Natural killer cell (primary cell): ENCODE data around the gene COL19A1. TPM values are rescaled to one million over a fixed set of nuclear protein-coding genes. Genes with fewer than 3 reads are reported as not detected.

Experiments
- ATAC-seq, 3 donors: fragments of 150-1000 bp in 2 of 3; fragments of 200-7000 bp in 1 of 3; cut with Tn5 transposase; 1 replicate in 1 of 3; 2 replicates in 2 of 3; pipeline ENCODE4 v1.10.0; 2021; ENCODE audit warnings: mild to moderate bottlenecking in 2 of 3, moderate library complexity in 2 of 3
- DNase-seq, 2 donors: peaks; one replicate each; pipeline versions ENCODE4 v3.0.0 to v3.0.0-alpha.2; 2013 to 2021; ENCODE audit warnings: mixed read lengths in 1 of 2
- H3K27ac ChIP-seq: one replicate; pipeline ENCODE4 v1.5.1; 2013; ENCODE audit warnings: mild to moderate bottlenecking, low read length
- H3K27me3 ChIP-seq: one replicate; pipeline ENCODE4 v1.6.1; 2013; ENCODE audit warnings: low read length; ENCODE audit not compliant: control insufficient read depth, insufficient read depth
- H3K36me3 ChIP-seq: one replicate; pipeline ENCODE4 v1.6.1; 2013; ENCODE audit warnings: low read length; ENCODE audit not compliant: control insufficient read depth, insufficient read depth
- H3K4me1 ChIP-seq: one replicate; pipeline ENCODE4 v1.6.1; 2013; ENCODE audit warnings: low read length; ENCODE audit not compliant: control insufficient read depth, insufficient read depth
- H3K4me3 ChIP-seq: one replicate; pipeline ENCODE4 v1.5.1; 2013; ENCODE audit warnings: low read length
- H3K9me3 ChIP-seq: one replicate; pipeline ENCODE4 v1.6.1; 2013; ENCODE audit warnings: low read length; ENCODE audit not compliant: control insufficient read depth, insufficient read depth
- H3K27ac Mint-ChIP-seq, 2 donors: one replicate each; pipeline ENCODE4 v1.8.0; 2022; ENCODE audit warnings: mild to moderate bottlenecking in 2 of 2, mixed read lengths in 2 of 2, moderate library complexity in 1 of 2
- H3K27me3 Mint-ChIP-seq, 2 donors: one replicate each; pipeline ENCODE4 v1.8.0; 2022; ENCODE audit warnings: low read depth in 2 of 2, mixed read lengths in 2 of 2
- H3K36me3 Mint-ChIP-seq: one replicate; pipeline ENCODE4 v1.8.0; 2022; ENCODE audit warnings: mixed read lengths
- H3K4me1 Mint-ChIP-seq, 2 donors: one replicate each; pipeline ENCODE4 v1.8.0; 2022; ENCODE audit warnings: mixed read lengths in 2 of 2
- H3K4me3 Mint-ChIP-seq: one replicate; pipeline ENCODE4 v1.8.0; 2022; ENCODE audit warnings: mild to moderate bottlenecking, moderate library complexity, mixed read lengths
- H3K9me3 Mint-ChIP-seq, 2 donors: one replicate each; pipeline ENCODE4 v1.8.0; 2022; ENCODE audit warnings: mixed read lengths in 2 of 2
- WGBS: methylation state at CpG from one replicate; pipeline ENCODE4 v1.1.7; 2013; ENCODE audit warnings: missing lambda C conversion rate; ENCODE audit not compliant: insufficient coverage; 5-methylcytosine and 5-hydroxymethylcytosine counted together
- intact Hi-C: fragments of 100-400 bp; cut with micrococcal nuclease; formaldehyde crosslinking; loops from one replicate; pipeline ENCODE4 v1.14.2; 2022
- total RNA-seq, 4 donors: library from RNA; stranded (reverse); fragments of 120-200 nt in 1 of 4; gene quantifications; one replicate each; pipeline versions ENCODE4 v1.2.3 to v1.2.4, GENCODE V29; 2013 to 2022
- TF ChIP-seq, protein P1 (sequence below): fragments of 200-600 bp; IDR thresholded peaks from one replicate; pipeline ENCODE4 v1.8.0; 2022; ENCODE audit warnings: antibody characterized with exemption

The COL19A1 gene
- total RNA-seq, 3 donors from 2014 or later (not counting 1 experiment from before 2014, with no cell fraction given), result 0.07 to 0.33 (median 0.18) TPM

DNA sequence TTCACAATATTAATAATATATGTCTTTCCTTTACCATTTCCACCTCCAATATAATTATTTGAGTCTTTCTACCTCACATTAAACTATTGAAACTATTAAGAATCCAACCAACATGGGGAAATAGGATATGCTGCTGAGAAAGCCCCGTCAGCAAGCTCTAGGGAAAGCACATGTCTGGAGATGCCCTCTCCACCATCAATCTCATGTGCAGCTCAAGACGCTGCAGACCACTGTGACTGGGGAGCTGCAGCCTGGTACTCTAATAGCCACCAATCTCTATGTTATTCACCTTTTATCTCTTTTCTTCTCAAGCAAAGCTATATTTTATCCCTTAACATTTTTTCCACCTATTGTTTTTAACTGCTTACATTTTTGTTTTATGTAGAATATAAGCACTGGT is 386.2 kb downstream of the COL19A1 start:
- Histone ChIP-seq H3K9me3 (no peaks in the 10 kb centered on the region), H3K4me3 (no peak overlapping the region), H3K27me3 (no peaks in the 10 kb centered on the region), H3K36me3 (no peaks in the 10 kb centered on the region), H3K4me1 (no peaks in the 10 kb centered on the region), H3K27ac (no peak overlapping the region)
- Mint-ChIP-seq H3K4me1 (no peaks in the 10 kb centered on the region), H3K9me3 (no peaks in the 10 kb centered on the region), H3K27me3 (no peaks in the 10 kb centered on the region), H3K4me3 (no peak overlapping the region), H3K27ac (no peak overlapping the region), H3K36me3 (no peaks in the 10 kb centered on the region)
- DNase-seq (no peak), ATAC-seq (no peak)
- intact Hi-C loops, result no loop called here
- TF ChIP-seq, protein P1, sequence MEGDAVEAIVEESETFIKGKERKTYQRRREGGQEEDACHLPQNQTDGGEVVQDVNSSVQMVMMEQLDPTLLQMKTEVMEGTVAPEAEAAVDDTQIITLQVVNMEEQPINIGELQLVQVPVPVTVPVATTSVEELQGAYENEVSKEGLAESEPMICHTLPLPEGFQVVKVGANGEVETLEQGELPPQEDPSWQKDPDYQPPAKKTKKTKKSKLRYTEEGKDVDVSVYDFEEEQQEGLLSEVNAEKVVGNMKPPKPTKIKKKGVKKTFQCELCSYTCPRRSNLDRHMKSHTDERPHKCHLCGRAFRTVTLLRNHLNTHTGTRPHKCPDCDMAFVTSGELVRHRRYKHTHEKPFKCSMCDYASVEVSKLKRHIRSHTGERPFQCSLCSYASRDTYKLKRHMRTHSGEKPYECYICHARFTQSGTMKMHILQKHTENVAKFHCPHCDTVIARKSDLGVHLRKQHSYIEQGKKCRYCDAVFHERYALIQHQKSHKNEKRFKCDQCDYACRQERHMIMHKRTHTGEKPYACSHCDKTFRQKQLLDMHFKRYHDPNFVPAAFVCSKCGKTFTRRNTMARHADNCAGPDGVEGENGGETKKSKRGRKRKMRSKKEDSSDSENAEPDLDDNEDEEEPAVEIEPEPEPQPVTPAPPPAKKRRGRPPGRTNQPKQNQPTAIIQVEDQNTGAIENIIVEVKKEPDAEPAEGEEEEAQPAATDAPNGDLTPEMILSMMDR, result no peak
- 82% methylated on average over 2 of the region's 2 CpGs for WGBS

DNA sequence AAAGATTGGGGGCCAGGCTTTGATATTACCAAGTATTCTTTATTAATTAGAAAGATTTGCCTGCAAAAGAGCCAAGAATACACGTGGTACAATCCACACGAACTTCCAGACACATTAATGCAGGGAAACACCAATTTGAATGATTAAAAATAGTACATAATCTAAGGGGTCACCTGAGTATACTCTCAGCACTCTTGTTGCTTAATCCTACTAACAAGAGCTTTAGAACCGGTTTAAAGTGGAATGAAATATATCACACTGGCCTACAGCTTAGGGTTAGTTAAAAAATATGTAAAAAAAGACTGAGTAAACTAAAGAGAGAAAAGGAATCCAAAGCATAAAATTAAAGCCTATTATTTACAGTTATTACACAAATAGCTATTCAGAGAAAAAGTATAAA is 387.6 kb downstream of the COL19A1 start:
- TF ChIP-seq, protein P1, result no peak
- Mint-ChIP-seq H3K27me3 (no peaks in the 10 kb centered on the region), H3K4me1 (no peaks in the 10 kb centered on the region), H3K4me3 (no peak overlapping the region), H3K36me3 (no peaks in the 10 kb centered on the region), H3K27ac (no peak overlapping the region), H3K9me3 (no peaks in the 10 kb centered on the region)
- H3K4me1 ChIP-seq, result no peaks in the 10 kb centered on the region
- no peaks in the 10 kb centered on the region for H3K27me3 ChIP-seq
- H3K9me3 ChIP-seq, result no peaks in the 10 kb centered on the region
- H3K27ac ChIP-seq, result no peak overlapping the region
- intact Hi-C loops, result no loop called here
- ATAC-seq (no peak), DNase-seq (no peak)
- no CpG with 5 or more reads among the region's 3 CpGs for WGBS
- H3K36me3 ChIP-seq, result no peaks in the 10 kb centered on the region
- no peak overlapping the region for H3K4me3 ChIP-seq

DNA sequence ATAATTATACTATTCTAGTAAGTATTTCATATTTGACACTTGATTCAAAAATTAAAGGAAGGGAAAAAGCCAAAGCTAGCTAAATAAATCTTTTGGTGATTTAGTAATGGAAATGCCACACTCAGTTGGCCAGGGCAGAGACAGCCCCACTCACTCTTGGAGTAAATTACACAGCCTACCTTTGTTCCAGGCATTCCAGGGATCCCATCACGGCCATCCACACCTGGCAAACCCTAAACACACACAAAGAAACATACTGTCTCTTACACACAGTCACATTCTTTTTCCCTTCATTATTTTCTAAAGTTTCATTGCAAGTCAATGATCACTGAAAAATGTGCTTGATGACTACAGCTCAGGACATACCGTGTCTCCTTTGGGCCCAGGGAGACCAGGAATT is 388.4 kb downstream of the COL19A1 start:
- intact Hi-C loops, result no loop called here
- no peak overlapping the region for H3K4me3 Mint-ChIP-seq

DNA sequence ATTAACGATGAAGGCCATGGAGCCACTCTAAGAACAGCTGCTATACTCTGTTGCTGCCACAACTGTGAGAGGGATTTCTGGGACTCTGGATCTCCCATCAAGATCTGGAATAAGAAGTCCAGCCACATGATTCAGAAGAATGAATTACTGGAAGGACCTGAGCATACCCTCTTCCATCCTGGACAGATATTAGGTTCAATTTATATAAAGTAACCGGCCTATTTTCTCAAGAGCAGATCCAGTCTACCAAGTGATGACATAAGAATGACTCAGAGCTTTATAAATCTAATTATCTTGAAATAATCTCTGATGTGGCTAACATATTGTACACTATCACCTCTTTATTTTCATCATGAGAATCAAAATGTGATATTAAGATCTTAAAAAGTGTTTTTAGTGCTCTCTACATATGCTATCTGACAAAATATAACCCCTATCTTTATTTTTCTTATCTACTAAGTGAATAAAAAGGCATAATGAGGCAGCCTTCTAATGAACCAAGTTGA is 391.5 kb downstream of the COL19A1 start:
- Mint-ChIP-seq H3K9me3 (no peaks in the 10 kb centered on the region), H3K27me3 (no peaks in the 10 kb centered on the region), H3K4me1 (no peaks in the 10 kb centered on the region), H3K36me3 (no peaks in the 10 kb centered on the region), H3K27ac (no peak overlapping the region), H3K4me3 (no peak overlapping the region)
- ATAC-seq (no peak), DNase-seq (no peak)
- Histone ChIP-seq H3K4me1 (no peaks in the 10 kb centered on the region), H3K27me3 (no peaks in the 10 kb centered on the region), H3K9me3 (no peaks in the 10 kb centered on the region), H3K36me3 (no peaks in the 10 kb centered on the region), H3K27ac (no peak overlapping the region), H3K4me3 (no peak overlapping the region)
- TF ChIP-seq, protein P1, result no peak
- intact Hi-C loops, result no loop called here
- WGBS, result 90% methylated on average over 1 of the region's 2 CpGs

More for the DNA sequence above, 388.4 kb downstream of the COL19A1 start:
- Histone ChIP-seq H3K9me3 (no peaks in the 10 kb centered on the region), H3K4me1 (no peaks in the 10 kb centered on the region), H3K27me3 (no peaks in the 10 kb centered on the region), H3K4me3 (no peak overlapping the region), H3K36me3 (no peaks in the 10 kb centered on the region), H3K27ac (no peak overlapping the region)
- TF ChIP-seq, protein P1, result no peak
- no peaks in the 10 kb centered on the region for H3K27me3 Mint-ChIP-seq
- WGBS, result 86% methylated on average over 2 of the region's 2 CpGs
- H3K36me3 Mint-ChIP-seq, result no peaks in the 10 kb centered on the region
- no peaks in the 10 kb centered on the region for H3K9me3 Mint-ChIP-seq
- no peak for DNase-seq
- H3K27ac Mint-ChIP-seq, result no peak overlapping the region
- no peaks in the 10 kb centered on the region for H3K4me1 Mint-ChIP-seq
- no peak for ATAC-seq
